Thoracic aorta (tissue), 2 donors: ENCODE results near the gene NABP2. TPM values are rescaled to one million over a fixed set of nuclear protein-coding genes. Genes with fewer than 3 reads are reported as not detected.

Experiments
- ATAC-seq: fragments of 150-250 bp; one replicate; pipeline ENCODE4 v1.8.0; 2017; ENCODE audit warnings: low read depth; ENCODE audit not compliant: insufficient number of reproducible peaks, low FRiP score
- DNase-seq: peaks from one replicate; pipeline ENCODE4 v3.0.0-alpha.2; 2020; ENCODE audit warnings: low spot score
- H3K27ac ChIP-seq, 2 donors: fragments of 200-600 bp; sonication (generic); 1 replicate in 1 of 2; 2 replicates in 1 of 2; pipeline ENCODE4 v1.5.1; 2016; ENCODE audit warnings: mild to moderate bottlenecking in 2 of 2, moderate library complexity in 2 of 2
- H3K27me3 ChIP-seq: fragments of 200-600 bp; sonication (generic); replicated peaks from 2 replicates; pipeline ENCODE4 v1.6.0; 2016; ENCODE audit warnings: mild to moderate bottlenecking; ENCODE audit not compliant: insufficient read depth
- H3K36me3 ChIP-seq: fragments of 200-600 bp; sonication (generic); one replicate; pipeline ENCODE4 v1.5.1; 2016
- H3K4me1 ChIP-seq, 2 donors: fragments of 200-600 bp; sonication (generic); 1 replicate in 1 of 2; 2 replicates in 1 of 2; pipeline versions ENCODE4 v1.5.1 to v1.6.0; 2016; ENCODE audit warnings: low read depth in 2 of 2, mild to moderate bottlenecking in 1 of 2; ENCODE audit not compliant: control insufficient read depth in 1 of 2
- H3K4me3 ChIP-seq: fragments of 200-600 bp; sonication (generic); 2 replicates; pipeline ENCODE4 v1.5.1; 2016; ENCODE audit warnings: mild to moderate bottlenecking
- H3K9me3 ChIP-seq: fragments of 200-600 bp; sonication (generic); 2 replicates; pipeline ENCODE4 v1.5.1; 2016
- total RNA-seq, 2 donors: library from RNA; depleted of rRNA; stranded (reverse); fragments of >200 nt; gene quantifications; one replicate each; pipeline versions ENCODE4 v1.1.0 to v1.2.3, GENCODE V29; 2016
- TF ChIP-seq, protein P1 (sequence below): fragments of 200-600 bp; sonication (generic); IDR thresholded peaks from one replicate; pipeline ENCODE4 v1.5.1; 2019; ENCODE audit warnings: antibody characterized with exemption

The NABP2 gene
- total RNA-seq, 2 donors from 2014 or later, result 8.7 to 17.2 TPM

GRCh38 chr12:56216461-56216860, 7.7 kb upstream of the NABP2 start:
- no peaks in the 10 kb centered on the region for H3K9me3 ChIP-seq
- H3K27me3 ChIP-seq, result no peaks in the 10 kb centered on the region
- ATAC-seq (no peak), DNase-seq (no peak)
- H3K27ac ChIP-seq, result no peak overlapping the region
- peaks cover 53% of the 10 kb centered on the region for H3K36me3 ChIP-seq
- no peak overlapping the region for H3K4me3 ChIP-seq
- TF ChIP-seq, protein P1, sequence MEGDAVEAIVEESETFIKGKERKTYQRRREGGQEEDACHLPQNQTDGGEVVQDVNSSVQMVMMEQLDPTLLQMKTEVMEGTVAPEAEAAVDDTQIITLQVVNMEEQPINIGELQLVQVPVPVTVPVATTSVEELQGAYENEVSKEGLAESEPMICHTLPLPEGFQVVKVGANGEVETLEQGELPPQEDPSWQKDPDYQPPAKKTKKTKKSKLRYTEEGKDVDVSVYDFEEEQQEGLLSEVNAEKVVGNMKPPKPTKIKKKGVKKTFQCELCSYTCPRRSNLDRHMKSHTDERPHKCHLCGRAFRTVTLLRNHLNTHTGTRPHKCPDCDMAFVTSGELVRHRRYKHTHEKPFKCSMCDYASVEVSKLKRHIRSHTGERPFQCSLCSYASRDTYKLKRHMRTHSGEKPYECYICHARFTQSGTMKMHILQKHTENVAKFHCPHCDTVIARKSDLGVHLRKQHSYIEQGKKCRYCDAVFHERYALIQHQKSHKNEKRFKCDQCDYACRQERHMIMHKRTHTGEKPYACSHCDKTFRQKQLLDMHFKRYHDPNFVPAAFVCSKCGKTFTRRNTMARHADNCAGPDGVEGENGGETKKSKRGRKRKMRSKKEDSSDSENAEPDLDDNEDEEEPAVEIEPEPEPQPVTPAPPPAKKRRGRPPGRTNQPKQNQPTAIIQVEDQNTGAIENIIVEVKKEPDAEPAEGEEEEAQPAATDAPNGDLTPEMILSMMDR, result no peak
- H3K4me1 ChIP-seq, result peaks cover 10 to 20% of the 10 kb centered on the region in 2 donors

DNA sequence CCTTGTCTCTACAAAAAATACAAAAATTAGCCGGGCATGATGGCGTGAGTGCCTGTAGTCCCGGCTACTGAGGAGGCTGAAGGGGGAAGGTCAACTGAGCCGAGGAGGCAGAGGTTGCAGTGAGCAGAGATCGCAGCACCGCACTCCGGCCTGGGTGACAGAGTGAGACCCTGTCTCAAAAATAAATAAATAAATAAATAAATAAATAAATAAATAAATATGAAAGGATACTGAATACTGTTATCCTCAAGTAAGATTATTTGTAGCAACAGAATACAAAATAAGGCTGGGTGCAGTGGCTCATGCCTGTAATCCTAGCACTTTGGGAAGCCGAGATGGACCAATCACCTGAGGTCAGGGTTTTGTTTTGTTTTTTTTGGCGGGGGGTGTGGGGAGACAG, 4.3 kb upstream of the NABP2 start:
- Histone ChIP-seq H3K4me3 (peak overlapping the region; percentile 86), H3K4me1 (peaks cover 24 to 41% of the 10 kb centered on the region in 2 donors), H3K27me3 (no peaks in the 10 kb centered on the region), H3K9me3 (no peaks in the 10 kb centered on the region), H3K27ac (peak overlapping the region; percentile 96 to 99), H3K36me3 (peaks cover 20% of the 10 kb centered on the region)
- ATAC-seq (no peak), DNase-seq (no peak)
- TF ChIP-seq, protein P1, result no peak

GRCh38 chr12:56220611-56221231, 3.4 kb upstream of the NABP2 start:
- TF ChIP-seq, protein P1, result no peak
- ATAC-seq, result no peak
- peaks cover 24 to 48% of the 10 kb centered on the region in 2 donors for H3K4me1 ChIP-seq

DNA sequence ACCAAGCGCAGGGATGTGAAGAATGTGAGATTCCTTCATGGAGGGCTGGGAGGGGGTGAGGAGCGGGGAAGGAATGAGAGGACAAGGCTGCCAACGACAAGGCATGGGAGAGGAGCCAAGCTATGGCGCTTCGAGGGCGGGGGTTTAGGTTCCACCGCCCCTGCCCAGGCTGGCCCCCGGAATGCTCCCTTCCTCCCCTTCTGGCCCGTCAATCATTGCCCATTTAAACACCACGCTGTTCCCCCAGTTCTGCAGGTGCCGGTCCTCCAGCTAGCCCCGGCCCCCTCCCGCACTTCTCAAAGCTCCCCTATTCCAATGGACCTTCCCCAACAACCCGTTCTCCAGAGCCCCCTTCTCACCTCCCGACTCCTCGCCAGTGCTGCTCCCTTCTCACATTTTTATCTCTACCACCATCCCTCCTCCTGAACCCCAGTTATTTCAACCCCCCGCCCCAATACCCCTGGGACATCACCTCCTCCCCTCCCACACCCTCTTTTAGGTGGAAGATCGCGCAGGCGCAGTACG, 2.8 kb upstream of the NABP2 start:
- ATAC-seq (peak; percentile 45), DNase-seq (peak; percentile 51)
- H3K9me3 ChIP-seq, result no peaks in the 10 kb centered on the region
- H3K27me3 ChIP-seq, result no peaks in the 10 kb centered on the region
- TF ChIP-seq, protein P1, result no peak
- H3K36me3 ChIP-seq, result peaks cover 5% of the 10 kb centered on the region
- peaks cover 24 to 48% of the 10 kb centered on the region in 2 donors for H3K4me1 ChIP-seq
- H3K27ac ChIP-seq, result peak overlapping the region; percentile 96 to 99
- peak overlapping the region; percentile 86 for H3K4me3 ChIP-seq

More at GRCh38 chr12:56220611-56221231, 3.4 kb upstream of the NABP2 start:
- H3K4me3 ChIP-seq, result peak overlapping the region; percentile 86
- no peak for DNase-seq
- H3K36me3 ChIP-seq, result peaks cover 11% of the 10 kb centered on the region
- H3K27me3 ChIP-seq, result no peaks in the 10 kb centered on the region
- H3K9me3 ChIP-seq, result no peaks in the 10 kb centered on the region
- peak overlapping the region; percentile 96 to 99 for H3K27ac ChIP-seq

DNA sequence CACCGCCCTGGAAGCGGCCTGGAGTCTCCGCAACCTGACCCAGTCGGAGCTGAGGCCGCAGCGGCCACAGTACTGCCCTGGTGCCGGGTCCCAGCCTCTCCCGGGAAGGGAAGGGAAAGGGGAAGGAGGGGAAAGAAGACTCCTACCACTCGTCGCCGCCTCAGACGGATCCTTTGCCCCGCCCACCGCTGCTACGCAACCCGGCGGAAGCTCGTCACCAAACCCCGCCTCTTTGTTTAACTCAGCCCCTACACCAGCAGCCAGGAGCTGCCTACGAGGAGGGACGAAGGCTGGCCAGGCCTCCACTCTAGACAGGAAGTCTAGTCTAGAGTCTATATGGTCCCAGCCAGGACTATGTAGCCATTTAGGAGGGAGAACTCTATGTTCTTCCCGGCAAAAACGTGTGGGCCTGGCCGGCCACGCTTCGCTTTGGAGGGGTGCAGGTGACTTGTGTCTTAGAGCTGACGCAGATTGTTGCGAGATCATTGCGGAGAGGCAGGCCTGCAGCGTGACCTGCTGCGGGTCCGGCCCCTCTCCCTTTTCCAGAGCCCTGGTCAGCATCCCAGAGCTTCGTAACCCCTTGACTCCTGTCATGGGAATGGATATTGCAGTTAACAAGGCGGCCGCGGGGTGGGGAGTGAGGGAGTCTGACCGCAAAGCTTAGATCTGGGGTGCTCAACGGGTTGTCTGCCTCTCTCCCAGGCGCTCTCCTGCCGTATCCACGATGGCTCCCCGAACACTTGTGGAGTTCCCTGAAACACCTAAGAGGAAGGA, 2.2 kb upstream of the NABP2 start, which contains the start of gene RNF41:
RNF41 (minus strand) TSS at position 166 of the 774 bp plus-strand sequence. CDS start 7,875 bp downstream, outside the sequence.
- no peaks in the 10 kb centered on the region for H3K27me3 ChIP-seq
- DNase-seq, result peak; percentile 91
- peak; percentile 88 for ATAC-seq
- peak within 1 kb of the TSS; percentile 96 to 99 for H3K27ac ChIP-seq
- no peaks in the 10 kb centered on the region for H3K36me3 ChIP-seq
- peaks cover 24 to 48% of the 10 kb centered on the region in 2 donors for H3K4me1 ChIP-seq
- H3K4me3 ChIP-seq, result peak within 1 kb of the TSS; percentile 86
- TF ChIP-seq, protein P1, result peak; percentile 28
- H3K9me3 ChIP-seq, result no peaks in the 10 kb centered on the region
